ENCODE data around the gene CR1. TPM values are rescaled to one million over a fixed set of nuclear protein-coding genes. Genes with fewer than 3 reads are reported as not detected.

Gene CR1
- total and polyA plus RNA-seq, 9 of the 15 experiments (the other 6 are each of a cell fraction or from before 2014, with no cell fraction given): 0.07 to 0.47 (median 0.18) TPM

GRCh38 chr1:207497941-207498340, 2.0 kb downstream of the CR1 start:
- Histone ChIP-seq H4K20me1 (replicated peaks; ENCODE audit: control insufficient read depth, insufficient read depth, low read length) (no peaks in the 10 kb centered on the region), H2AFZ (ENCODE audit: low read depth, low read length) (peak overlapping the region; percentile 27; the same call in 1 of the 2 replicates), H3K79me2 (ENCODE audit: control insufficient read depth, insufficient read depth, low read length) (no peaks in the 10 kb centered on the region), H3K36me3 (ENCODE audit: control insufficient read depth, insufficient read depth, low read length) (no peaks in the 10 kb centered on the region; the same call in 2 of the 3 replicates), H3K27me3 (ENCODE audit: control insufficient read depth in 2 of 2, insufficient read depth in 2 of 2, low read length in 2 of 2) (no peaks in the 10 kb centered on the region), H3K4me1 (replicated peaks in 1 of 2; ENCODE audit: control insufficient read depth in 2 of 2, insufficient read depth in 2 of 2, low read length in 2 of 2) (peaks cover 10 to 16% of the 10 kb centered on the region in 2 experiments), H3K9ac (ENCODE audit: insufficient read depth in 1 of 2, low read depth in 2 of 2, low read length in 2 of 2) (no peak overlapping the region), H3K27ac (ENCODE audit: extremely low read depth, low read depth, low read length) (no peak overlapping the region), H3K9me1 (ENCODE audit: control insufficient read depth, insufficient read depth, low read length) (no peaks in the 10 kb centered on the region), H3K4me3 (no peak overlapping the region), H3K9me3 (replicated peaks; ENCODE audit: control insufficient read depth, insufficient read depth, low read depth, low read length) (no peaks in the 10 kb centered on the region), H3K4me2 (ENCODE audit: insufficient read depth, low read length) (no peak overlapping the region)
- FAIRE-seq (no peak), ATAC-seq (no peak), DNase-seq (ENCODE audit: extremely low read depth in 1 of 4, low spot score in 3 of 4) (no peak)
- TF ChIP-seq MYNN (IDR thresholded peaks at IDR 0.05) (no peak), MYNN (CRISPR knock-in tag; IDR thresholded peaks at IDR 0.05) (no peak), SAP30 (IDR thresholded peaks at IDR 0.05; ENCODE audit: borderline replicate concordance, insufficient read depth, low read depth, low read length, poor library complexity, severe bottlenecking) (no peak), GABPB2 (CRISPR knock-in tag; conservative IDR thresholded peaks at IDR 0.05) (no peak), ZNF232 (CRISPR knock-in tag; IDR thresholded peaks at IDR 0.05) (no peak), ESRRA (IDR thresholded peaks at IDR 0.05; ENCODE audit: borderline replicate concordance, low read depth) (no peak), MAFK (IDR thresholded peaks at IDR 0.05; ENCODE audit: low read length) (no peak), KDM1A (IDR thresholded peaks at IDR 0.05) (no peak), FOXM1 (IDR thresholded peaks at IDR 0.05; ENCODE audit: low read depth) (no peak), FOXM1 (CRISPR knock-in tag; IDR thresholded peaks at IDR 0.05; ENCODE audit: low read depth) (no peak), MECOM (CRISPR knock-in tag; IDR thresholded peaks at IDR 0.05) (no peak), ZNF408 (CRISPR knock-in tag; IDR thresholded peaks at IDR 0.05; ENCODE audit: low read depth) (no peak), BHLHE40 (IDR thresholded peaks at IDR 0.05; ENCODE audit: low read length) (no peak), SP2 (IDR thresholded peaks at IDR 0.05; ENCODE audit: extremely low read depth, low read depth, low read length, poor library complexity, severe bottlenecking) (no peak), HOMEZ (CRISPR knock-in tag; IDR thresholded peaks at IDR 0.05) (no peak), GATAD2A (IDR thresholded peaks at IDR 0.05) (no peak), SAFB (IDR thresholded peaks at IDR 0.05; ENCODE audit: borderline replicate concordance, low read depth, low read length) (no peak), UBTF (IDR thresholded peaks at IDR 0.05; ENCODE audit: borderline replicate concordance in 1 of 2, low read depth in 2 of 2, low read length in 2 of 2) (no peak), MAZ (CRISPR knock-in tag; conservative IDR thresholded peaks at IDR 0.05 in 1 of 2, IDR thresholded peaks at IDR 0.05 in 1 of 2) (no peak), SMARCA5 (IDR thresholded peaks at IDR 0.05) (no peak), E2F4 (CRISPR knock-in tag; IDR thresholded peaks at IDR 0.05; ENCODE audit: low read depth) (no peak)
- intact Hi-C loops (cut with micrococcal nuclease) (loop anchor here (2.0 to 5.0 kb wide), 5 partner anchors 45 to 761 kb away; no protein-coding TSS in a partner anchor), in situ Hi-C loops (cut with MboI) (no loop called here)
- ChIA-PET CTCF (ENCODE audit: low intra/inter-chr PET ratio) (interaction anchor here (0.8 to 1.4 kb wide), 3 partner anchors 316 to 773 kb away, joined by 3 read pairs; no protein-coding TSS in a partner anchor), POLR2A (no interaction called here)
- WGBS (ENCODE audit: insufficient coverage, low coverage, missing lambda C conversion rate): 44% methylated on average over 5 of the region's 5 CpGs
- BruUV-seq (replicated peaks): no TSS peak
